HTERT RPE-1 (cell line): ENCODE measurements around the gene RPS6KA3.
"Not testable (repeated sequence)": the region's sequence is repeated elsewhere in the genome, so short reads cannot be mapped to it uniquely, and the experiment has no call there.

Experiments used
- in situ Hi-C: fragments of 300-500 bp; cut with MboI; formaldehyde crosslinking; loops from 4 replicates; pipeline ENCODE4 v1.14.3; 2020; ENCODE audit warnings: low sequenced_read_pairs

RPS6KA3 gene

DNA sequence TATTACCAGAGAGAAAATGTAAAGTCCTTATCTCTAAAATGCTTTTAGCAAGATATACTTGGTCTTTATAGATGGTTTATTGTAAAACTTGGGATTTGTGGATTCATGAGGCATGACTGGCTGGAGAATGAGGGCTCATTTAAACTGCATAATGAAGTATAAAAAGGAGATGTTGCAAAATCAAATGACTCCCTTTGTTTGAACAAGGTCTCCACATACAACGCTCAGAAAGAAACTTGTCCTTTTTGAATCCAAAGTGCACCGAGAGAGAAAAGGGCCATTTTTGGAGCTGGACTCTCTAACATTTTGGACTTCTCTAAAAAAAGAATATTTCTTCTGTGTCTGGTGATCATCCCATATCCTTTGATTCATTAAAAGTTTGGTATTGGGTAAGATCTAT is 117.4 kb downstream of the RPS6KA3 start:
- in situ Hi-C loops, result no loop called here

DNA sequence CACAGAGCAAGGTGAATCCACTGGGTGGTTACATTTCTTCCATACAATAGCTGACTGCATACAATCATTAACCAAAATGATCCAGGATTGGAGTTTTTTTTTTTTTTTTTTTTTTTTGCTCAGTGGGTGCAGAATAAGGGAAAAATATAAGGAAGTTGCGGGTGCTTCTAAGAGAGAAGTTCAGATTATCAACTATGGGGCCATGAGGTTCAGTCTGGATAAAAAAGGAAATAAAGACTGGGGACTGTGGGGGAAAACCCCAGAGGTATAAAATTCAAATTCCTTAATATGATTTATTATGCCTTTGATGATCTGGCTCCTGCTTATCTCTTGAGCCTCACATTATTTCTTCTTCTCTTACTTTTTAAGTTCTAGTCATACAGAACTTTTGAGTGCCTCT is 119.1 kb downstream of the RPS6KA3 start:
- in situ Hi-C loops, result no loop called here

DNA sequence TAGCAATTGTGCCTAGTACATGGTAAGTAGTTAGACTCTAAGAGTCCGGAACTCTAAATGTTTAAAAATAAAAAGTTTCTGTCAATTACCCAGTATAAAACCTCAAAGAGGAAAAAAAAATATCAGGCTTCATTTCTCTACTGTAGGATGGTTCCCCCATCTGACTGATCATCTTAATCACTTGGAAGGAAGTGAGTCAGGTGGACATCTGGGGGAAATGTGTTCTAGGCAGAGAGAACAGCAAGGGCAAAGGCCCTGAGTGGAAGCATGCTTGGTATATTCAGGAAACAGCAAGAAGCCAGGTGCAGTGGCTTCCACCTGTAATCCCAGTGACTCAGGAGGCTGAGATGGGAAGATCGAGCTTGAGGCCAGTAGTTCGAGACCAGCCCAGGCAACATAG is 122.2 kb downstream of the RPS6KA3 start:
- in situ Hi-C loops, result no loop called here

DNA sequence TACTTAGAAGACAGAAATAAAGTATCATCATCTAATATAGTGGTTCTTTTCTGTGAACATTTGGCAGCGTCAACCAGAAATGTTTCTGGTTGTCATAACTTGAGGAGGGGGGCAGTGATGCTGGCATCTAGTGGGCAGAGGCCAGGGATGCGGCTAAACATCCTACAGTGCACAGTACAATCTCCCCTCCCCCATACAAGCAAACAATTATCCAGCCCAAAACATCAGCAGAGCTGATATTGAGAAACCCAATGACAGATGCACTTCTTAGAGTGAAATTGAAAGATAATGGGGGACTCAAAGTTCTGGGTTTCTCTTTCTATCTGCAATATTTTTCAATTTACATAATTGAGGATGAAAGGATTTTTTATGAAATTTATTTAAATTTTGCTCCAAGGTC is 123.1 kb downstream of the RPS6KA3 start:
- in situ Hi-C loops, result no loop called here

DNA sequence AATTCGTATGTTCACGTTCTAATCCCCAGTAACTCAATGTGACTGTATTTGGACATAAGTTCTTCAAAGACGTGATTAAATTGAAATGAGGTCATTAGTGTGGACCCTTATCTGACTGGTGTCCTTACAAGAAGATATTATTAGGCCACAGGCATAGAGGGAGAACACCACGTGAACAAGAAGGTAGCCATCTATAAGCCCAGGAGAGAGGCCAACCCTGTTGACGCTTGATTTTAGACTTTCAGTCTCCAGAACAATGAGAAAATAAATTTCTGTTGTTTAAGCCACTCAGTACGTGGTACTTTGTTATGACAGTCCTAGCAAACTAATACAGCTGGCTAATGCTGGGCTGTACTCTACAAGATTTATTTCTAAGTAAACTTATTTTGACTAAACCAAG is 123.6 kb downstream of the RPS6KA3 start:
- in situ Hi-C loops, result no loop called here

- in situ Hi-C loops, result no loop called here
Measured at GRCh38 chrX:20141281-20142220, 125.2 kb downstream of the RPS6KA3 start, which contains the start of gene EIF1AX. Gene EIF1AX (minus strand): TSS chrX:20141838. CDS start chrX:20141640, 198 bp downstream.

GRCh38 chrX:20140420-20140819 is 126.3 kb downstream of the RPS6KA3 start:
- in situ Hi-C loops, result no loop called here

DNA sequence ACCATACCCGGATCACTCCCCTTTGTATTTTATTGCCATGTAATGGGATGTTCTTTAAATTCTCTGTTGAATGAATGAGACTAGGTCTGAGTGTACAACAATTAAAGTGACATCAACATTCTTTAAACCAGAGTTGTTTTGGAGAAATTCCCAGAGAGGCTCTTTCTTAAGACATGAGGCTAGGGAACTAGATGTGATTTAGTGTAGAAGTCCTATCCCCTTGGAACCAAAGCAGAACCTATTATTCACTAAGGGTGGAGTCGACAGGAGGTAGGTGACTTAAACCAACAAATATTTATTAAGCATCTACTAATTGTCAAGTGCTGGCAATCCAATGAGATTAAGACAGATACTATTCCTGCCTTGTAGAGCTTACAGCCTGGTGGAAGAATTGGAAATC is 126.7 kb downstream of the RPS6KA3 start:
- in situ Hi-C loops, result no loop called here

- in situ Hi-C loops, result no loop called here
Measured at GRCh38 chrX:20135944-20136343, 130.8 kb downstream of the RPS6KA3 start.

DNA sequence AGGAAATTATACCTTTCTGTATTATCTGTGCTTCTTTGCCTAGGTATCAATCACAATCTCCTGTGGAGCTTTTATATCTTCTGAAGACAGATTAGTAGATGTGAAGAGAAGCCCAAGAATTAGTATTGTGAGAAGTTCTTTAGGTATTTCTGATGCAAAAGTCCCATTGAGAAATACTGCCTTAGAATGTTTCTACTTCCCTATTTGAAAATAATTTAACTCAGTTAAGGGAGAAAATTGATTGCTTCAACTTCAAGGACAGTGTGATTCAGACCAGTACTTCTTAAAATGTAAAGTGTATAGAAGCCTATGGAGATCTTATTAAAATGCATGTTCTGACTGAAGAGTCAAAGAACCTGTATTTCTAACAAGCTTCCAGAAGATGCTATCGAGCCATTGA is 134.0 kb downstream of the RPS6KA3 start:
- in situ Hi-C loops, result no loop called here

- in situ Hi-C loops, result no loop called here
Measured at GRCh38 chrX:20130357-20130756, 136.4 kb downstream of the RPS6KA3 start.

DNA sequence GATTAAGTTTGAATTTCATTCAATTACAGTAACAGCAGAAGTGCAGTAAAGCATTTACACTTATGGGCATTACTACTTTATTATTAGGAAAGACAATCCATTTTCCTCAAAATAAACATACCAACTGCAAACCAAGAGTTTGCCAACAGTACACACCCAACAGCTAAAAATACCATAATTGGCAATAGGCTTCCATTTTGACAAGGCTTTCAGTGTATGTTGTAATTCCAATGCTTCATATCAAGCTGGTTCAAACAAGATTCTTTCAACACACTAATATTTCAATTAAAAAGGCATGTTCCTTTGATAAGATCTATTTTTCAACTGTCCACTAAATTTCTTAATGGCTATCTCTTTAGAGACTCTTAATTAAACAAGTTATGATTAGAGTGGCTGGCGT is 137.2 kb downstream of the RPS6KA3 start:
- in situ Hi-C loops, result no loop called here

DNA sequence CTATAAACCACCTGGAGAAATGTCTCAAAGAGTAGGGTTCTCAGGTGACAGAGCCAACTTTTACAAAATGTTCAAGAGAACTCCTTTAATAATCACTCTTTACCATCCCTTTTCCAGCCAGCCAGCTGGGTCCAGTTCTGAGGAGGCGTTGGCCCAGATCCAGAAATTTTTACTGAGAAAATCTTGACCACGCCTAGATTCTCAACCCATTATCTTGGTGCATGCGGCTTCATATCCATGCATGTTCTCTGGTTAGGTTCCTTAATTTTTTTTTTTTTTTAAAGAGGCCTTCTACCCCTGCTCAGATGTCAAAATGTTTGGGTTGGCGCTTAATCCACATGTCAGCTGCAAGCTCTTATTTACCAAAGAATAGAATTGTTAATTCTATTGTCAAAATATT is 138.0 kb downstream of the RPS6KA3 start:
- in situ Hi-C loops, result no loop called here

- in situ Hi-C loops, result not testable (repeated sequence)
Measured at GRCh38 chrX:20127440-20127839, 139.3 kb downstream of the RPS6KA3 start.

DNA sequence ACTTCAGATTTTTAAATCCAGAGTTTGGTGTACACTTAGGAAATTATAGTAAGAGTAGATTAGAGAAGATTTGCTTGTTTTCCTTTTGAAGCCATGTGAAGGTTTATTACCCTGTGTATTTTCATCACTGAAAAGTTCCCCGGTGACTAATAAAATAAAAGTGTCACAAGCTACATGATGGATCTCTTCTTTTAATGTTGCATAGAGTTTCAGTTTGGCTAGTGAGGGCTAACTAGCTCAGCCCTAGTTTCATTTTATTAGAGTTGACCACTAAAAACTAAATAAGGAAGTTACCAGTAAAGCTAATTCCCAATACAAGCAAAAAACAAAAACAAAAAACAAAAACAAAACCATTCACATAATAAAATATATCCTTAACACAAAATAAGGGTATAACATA is 139.9 kb downstream of the RPS6KA3 start:
- in situ Hi-C loops, result not testable (repeated sequence)

DNA sequence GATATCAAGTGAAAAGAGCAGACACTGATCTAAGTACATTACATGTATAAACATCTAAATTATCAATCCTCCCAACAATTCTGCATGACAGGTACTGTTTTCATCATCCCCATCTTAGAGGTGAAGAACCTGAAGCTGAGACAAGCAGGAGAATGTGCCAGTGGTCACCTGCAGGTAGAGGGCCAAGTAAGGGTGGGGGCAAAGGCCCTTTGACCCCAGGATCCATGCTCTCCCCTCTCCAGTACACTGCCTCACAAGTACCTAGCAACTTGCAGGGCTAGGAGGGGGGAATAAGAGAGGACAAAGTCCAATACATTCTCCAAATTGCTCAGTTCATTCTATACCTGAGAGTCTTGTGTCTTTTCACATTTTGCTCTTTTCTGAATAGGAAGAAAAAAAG is 141.7 kb downstream of the RPS6KA3 start:
- in situ Hi-C loops, result no loop called here

DNA sequence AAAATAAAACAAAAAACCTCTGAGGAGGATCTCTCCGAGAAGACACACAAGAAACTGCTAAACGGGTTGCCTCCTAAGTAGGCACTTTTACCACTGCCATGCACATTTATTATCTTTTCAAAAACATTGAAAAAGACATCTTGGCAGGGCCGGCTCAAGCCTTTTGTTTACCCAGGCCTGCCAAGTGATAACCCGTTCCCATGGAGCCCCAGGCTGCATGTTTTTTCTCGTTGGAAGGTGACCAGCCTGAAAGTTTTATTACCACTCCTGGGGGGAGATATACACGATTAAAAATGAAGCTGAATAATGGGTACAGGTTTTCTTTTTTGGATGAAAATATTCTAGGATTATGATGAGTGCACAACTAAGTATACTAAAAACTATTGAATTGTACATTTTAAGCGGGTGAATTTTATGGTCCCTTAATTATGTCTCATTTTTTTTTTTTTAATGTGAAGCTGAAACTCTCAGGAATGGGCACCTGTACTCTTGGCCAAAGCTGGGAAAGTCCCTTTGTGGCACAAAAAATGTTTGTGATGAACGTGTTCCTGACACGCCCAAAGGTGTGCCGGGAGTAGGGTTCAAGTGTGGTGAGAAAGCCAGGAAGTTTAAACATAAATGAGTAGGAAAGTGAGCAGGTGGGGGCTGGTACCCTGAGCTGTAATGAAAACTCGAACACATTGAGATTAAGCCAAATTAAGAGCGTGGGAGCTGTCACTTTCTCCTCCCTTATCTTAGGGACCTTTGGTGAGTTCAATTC is 148.5 kb downstream of the RPS6KA3 start:
- in situ Hi-C loops, result no loop called here

GRCh38 chrX:20116577-20117240 is 150.0 kb downstream of the RPS6KA3 start, which contains the start of gene MAP7D2:
Gene MAP7D2 (minus strand): TSS chrX:20116907. CDS start chrX:20116879, 28 bp downstream.
- in situ Hi-C loops, result no loop called here

GRCh38 chrX:20116087-20116576 is 150.6 kb downstream of the RPS6KA3 start:
- in situ Hi-C loops, result no loop called here

GRCh38 chrX:20112022-20112774 is 154.5 kb downstream of the RPS6KA3 start:
- in situ Hi-C loops, result no loop called here
